HepG2 (cell line): ENCODE measurements around the gene IQCN. TPM values are rescaled to one million over a fixed set of nuclear protein-coding genes. Genes with fewer than 3 reads are reported as not detected.

ENCODE experiments used
- ADNP ChIP-seq: sonication (generic); formaldehyde crosslinking; IDR thresholded peaks from 2 replicates; pipeline ENCODE4 v1.4.0; 2020; ENCODE audit warnings: missing genetic modification reagents
- FOXK2 ChIP-seq: fragments of 450-650 bp; IDR thresholded peaks from 2 replicates; pipeline ENCODE4 v1.6.1; 2016
- GATAD1 ChIP-seq: IDR thresholded peaks from 2 replicates; pipeline ENCODE4 v1.6.1; 2016; ENCODE audit warnings: missing genetic modification reagents, missing compliant biosample characterization
- GPBP1L1 ChIP-seq: sonication (generic); formaldehyde crosslinking; IDR thresholded peaks from 2 replicates; pipeline ENCODE4 v1.5.0; 2020; ENCODE audit warnings: mild to moderate bottlenecking, missing genetic modification reagents
- HOMEZ ChIP-seq: IDR thresholded peaks from 2 replicates; pipeline ENCODE4 v1.6.1; 2016; ENCODE audit warnings: low read depth
- KDM6A ChIP-seq: IDR thresholded peaks from 2 replicates; pipeline ENCODE4 v1.6.1; 2016; ENCODE audit warnings: low read depth
- MYC ChIP-seq: sonication (generic); formaldehyde crosslinking; IDR thresholded peaks from 2 replicates; pipeline ENCODE4 v1.9.0; 2021; ENCODE audit warnings: missing genetic modification reagents, borderline replicate concordance
- POGZ ChIP-seq: sonication (generic); formaldehyde crosslinking; IDR thresholded peaks from 2 replicates; pipeline ENCODE4 v1.4.0; 2020; ENCODE audit warnings: mild to moderate bottlenecking, missing genetic modification reagents
- SIN3A ChIP-seq: IDR thresholded peaks from 2 replicates; pipeline ENCODE4 v1.6.1; 2011; ENCODE audit warnings: low read depth, mild to moderate bottlenecking, control low read depth, low read length, borderline replicate concordance
- TFDP2 ChIP-seq: sonication (generic); formaldehyde crosslinking; IDR thresholded peaks from 2 replicates; pipeline ENCODE4 v1.4.0; 2020; ENCODE audit warnings: missing genetic modification reagents
- ZEB1 ChIP-seq: IDR thresholded peaks from 2 replicates; pipeline ENCODE4 v1.6.1; 2012; ENCODE audit warnings: mild to moderate bottlenecking, low read depth, inconsistent platforms; ENCODE audit not compliant: insufficient replicate concordance
- ZNF317 ChIP-seq: sonication (generic); formaldehyde crosslinking; IDR thresholded peaks from 2 replicates; pipeline ENCODE4 v1.5.0; 2020; ENCODE audit warnings: mild to moderate bottlenecking, missing genetic modification reagents
- ZNF44 ChIP-seq: sonication (generic); formaldehyde crosslinking; IDR thresholded peaks from 2 replicates; pipeline ENCODE4 v1.5.1; 2020; ENCODE audit warnings: mild to moderate bottlenecking, missing genetic modification reagents
- ZNF768 ChIP-seq: sonication (generic); formaldehyde crosslinking; IDR thresholded peaks from 2 replicates; pipeline ENCODE4 v1.4.0; 2020; ENCODE audit warnings: missing genetic modification reagents
- ZNF788 ChIP-seq: sonication (generic); formaldehyde crosslinking; IDR thresholded peaks from 2 replicates; pipeline ENCODE4 v1.5.0; 2020; ENCODE audit warnings: mild to moderate bottlenecking, missing genetic modification reagents, borderline replicate concordance
- polyA plus RNA-seq, 8 experiments: library from polyadenylated mRNA; depleted of rRNA in 3 of 8; stranded (reverse) in 7 of 8; unstranded in 1 of 8; fragments of >200 nt; fragmentation: Illumina TruSeq in 4 of 8; extraction: Trizol in 4 of 8; gene quantifications; 2 replicates each; pipeline versions ENCODE4 v1.2.1 to v1.2.3, GENCODE V29; 2011 to 2016; ENCODE audit warnings: low read depth in 4 of 8, missing spikeins in 1 of 8, mixed read lengths in 1 of 8; ENCODE audit not compliant: insufficient read depth in 1 of 8
- total RNA-seq, 5 experiments: library from RNA; depleted of rRNA; stranded (reverse); fragments of >200 nt; fragmentation: Illumina TruSeq; extraction: Trizol; gene quantifications; 2 replicates each; pipeline ENCODE4 v1.2.3, GENCODE V29; 2016; ENCODE audit warnings: low read depth in 1 of 5
- TF ChIP-seq, protein P1 (sequence below): sonication (generic); formaldehyde crosslinking; IDR thresholded peaks from 2 replicates; pipeline ENCODE4 v1.4.0; 2020; ENCODE audit warnings: mild to moderate bottlenecking, missing genetic modification reagents
- TF ChIP-seq, protein P2 (sequence below): sonication (generic); formaldehyde crosslinking; IDR thresholded peaks from 2 replicates; pipeline ENCODE4 v1.4.0; 2020; ENCODE audit warnings: low read depth, missing genetic modification reagents
- TF ChIP-seq, protein P3 (sequence below): sonication (generic); formaldehyde crosslinking; IDR thresholded peaks from 2 replicates; pipeline ENCODE4 v1.4.0; 2020; ENCODE audit warnings: missing genetic modification reagents, mild to moderate bottlenecking, borderline replicate concordance

IQCN gene
- total and polyA plus RNA-seq, 2 of the 13 experiments (the other 11 are each of a cell fraction or from before 2014, with no cell fraction given), result 0.04 to 0.18 TPM

- TF ChIP-seq, protein P1, sequence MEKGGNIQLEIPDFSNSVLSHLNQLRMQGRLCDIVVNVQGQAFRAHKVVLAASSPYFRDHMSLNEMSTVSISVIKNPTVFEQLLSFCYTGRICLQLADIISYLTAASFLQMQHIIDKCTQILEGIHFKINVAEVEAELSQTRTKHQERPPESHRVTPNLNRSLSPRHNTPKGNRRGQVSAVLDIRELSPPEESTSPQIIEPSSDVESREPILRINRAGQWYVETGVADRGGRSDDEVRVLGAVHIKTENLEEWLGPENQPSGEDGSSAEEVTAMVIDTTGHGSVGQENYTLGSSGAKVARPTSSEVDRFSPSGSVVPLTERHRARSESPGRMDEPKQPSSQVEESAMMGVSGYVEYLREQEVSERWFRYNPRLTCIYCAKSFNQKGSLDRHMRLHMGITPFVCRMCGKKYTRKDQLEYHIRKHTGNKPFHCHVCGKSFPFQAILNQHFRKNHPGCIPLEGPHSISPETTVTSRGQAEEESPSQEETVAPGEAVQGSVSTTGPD (CRISPR knock-in tag), result no peak
- TF ChIP-seq ADNP, result no peak
- TF ChIP-seq ZEB1, result no peak
- TF ChIP-seq TFDP2, result peak; percentile 70; the same call in 1 of the 2 replicates
- TF ChIP-seq GATAD1 (CRISPR knock-in tag), result peak; percentile 75
- TF ChIP-seq FOXK2, result 0 out of 2 replicates have a peak, but pooled peaks have one; percentile 10
- TF ChIP-seq HOMEZ (CRISPR knock-in tag), result no peak
- TF ChIP-seq, protein P2, sequence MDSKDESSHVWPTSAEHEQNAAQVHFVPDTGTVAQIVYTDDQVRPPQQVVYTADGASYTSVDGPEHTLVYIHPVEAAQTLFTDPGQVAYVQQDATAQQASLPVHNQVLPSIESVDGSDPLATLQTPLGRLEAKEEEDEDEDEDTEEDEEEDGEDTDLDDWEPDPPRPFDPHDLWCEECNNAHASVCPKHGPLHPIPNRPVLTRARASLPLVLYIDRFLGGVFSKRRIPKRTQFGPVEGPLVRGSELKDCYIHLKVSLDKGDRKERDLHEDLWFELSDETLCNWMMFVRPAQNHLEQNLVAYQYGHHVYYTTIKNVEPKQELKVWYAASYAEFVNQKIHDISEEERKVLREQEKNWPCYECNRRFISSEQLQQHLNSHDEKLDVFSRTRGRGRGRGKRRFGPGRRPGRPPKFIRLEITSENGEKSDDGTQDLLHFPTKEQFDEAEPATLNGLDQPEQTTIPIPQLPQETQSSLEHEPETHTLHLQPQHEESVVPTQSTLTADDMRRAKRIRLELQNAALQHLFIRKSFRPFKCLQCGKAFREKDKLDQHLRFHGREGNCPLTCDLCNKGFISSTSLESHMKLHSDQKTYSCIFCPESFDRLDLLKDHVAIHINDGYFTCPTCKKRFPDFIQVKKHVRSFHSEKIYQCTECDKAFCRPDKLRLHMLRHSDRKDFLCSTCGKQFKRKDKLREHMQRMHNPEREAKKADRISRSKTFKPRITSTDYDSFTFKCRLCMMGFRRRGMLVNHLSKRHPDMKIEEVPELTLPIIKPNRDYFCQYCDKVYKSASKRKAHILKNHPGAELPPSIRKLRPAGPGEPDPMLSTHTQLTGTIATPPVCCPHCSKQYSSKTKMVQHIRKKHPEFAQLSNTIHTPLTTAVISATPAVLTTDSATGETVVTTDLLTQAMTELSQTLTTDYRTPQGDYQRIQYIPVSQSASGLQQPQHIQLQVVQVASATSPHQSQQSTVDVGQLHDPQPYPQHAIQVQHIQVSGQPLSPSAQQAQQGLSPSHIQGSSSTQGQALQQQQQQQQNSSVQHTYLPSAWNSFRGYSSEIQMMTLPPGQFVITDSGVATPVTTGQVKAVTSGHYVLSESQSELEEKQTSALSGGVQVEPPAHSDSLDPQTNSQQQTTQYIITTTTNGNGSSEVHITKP, result no peak; the same call in 1 of the 2 replicates
- TF ChIP-seq ZNF317 (CRISPR knock-in tag), result peak; percentile 67; the same call in 1 of the 2 replicates
- 0 out of 2 replicates have a peak, but pooled peaks have one; percentile 30 for TF ChIP-seq ZNF44 (CRISPR knock-in tag)
- peak; percentile 53; the same call in 1 of the 2 replicates for TF ChIP-seq ZNF788
- TF ChIP-seq MYC, result peak; percentile 34; the same call in 1 of the 2 replicates
- TF ChIP-seq, protein P3, sequence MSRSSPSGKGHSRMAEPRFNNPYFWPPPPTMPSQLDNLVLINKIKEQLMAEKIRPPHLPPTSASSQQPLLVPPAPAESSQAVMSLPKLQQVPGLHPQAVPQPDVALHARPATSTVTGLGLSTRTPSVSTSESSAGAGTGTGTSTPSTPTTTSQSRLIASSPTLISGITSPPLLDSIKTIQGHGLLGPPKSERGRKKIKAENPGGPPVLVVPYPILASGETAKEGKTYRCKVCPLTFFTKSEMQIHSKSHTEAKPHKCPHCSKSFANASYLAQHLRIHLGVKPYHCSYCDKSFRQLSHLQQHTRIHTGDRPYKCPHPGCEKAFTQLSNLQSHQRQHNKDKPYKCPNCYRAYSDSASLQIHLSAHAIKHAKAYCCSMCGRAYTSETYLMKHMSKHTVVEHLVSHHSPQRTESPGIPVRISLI (CRISPR knock-in tag), result peak; percentile 27; the same call in 1 of the 2 replicates
- no peak for TF ChIP-seq GPBP1L1 (CRISPR knock-in tag)
- no peak for TF ChIP-seq KDM6A
- TF ChIP-seq SIN3A, result peak; percentile 45; the same call in 1 of the 2 replicates
- TF ChIP-seq ZNF768 (CRISPR knock-in tag), result no peak
- no peak for TF ChIP-seq POGZ
Observed at GRCh38 chr19:18279516-18280246, 5.4 kb upstream of the IQCN start (continued).
